Activated T-helper 17 cell treated with anti-CD3 and anti-CD28 coated beads, Interleukin-2, amount 50 U/mL, for 72 hours (primary cell): ENCODE measurements around the gene IGFLR1. TPM values are rescaled to one million over a fixed set of nuclear protein-coding genes. Genes with fewer than 3 reads are reported as not detected.

Experiments
- ATAC-seq: fragments of 150-1000 bp; cut with Tn5 transposase; replicated peaks from 2 replicates; pipeline ENCODE4 v1.10.0; 2021; ENCODE audit warnings: mild to moderate bottlenecking, moderate library complexity
- H3K27ac Mint-ChIP-seq: one replicate; pipeline ENCODE4 v1.8.0; 2022; ENCODE audit warnings: mixed read lengths
- H3K27me3 Mint-ChIP-seq: one replicate; pipeline ENCODE4 v1.8.0; 2022; ENCODE audit warnings: mixed read lengths
- H3K36me3 Mint-ChIP-seq: one replicate; pipeline ENCODE4 v1.8.0; 2022; ENCODE audit warnings: low read depth, mild to moderate bottlenecking, mixed read lengths
- H3K4me1 Mint-ChIP-seq: one replicate; pipeline ENCODE4 v1.8.0; 2022; ENCODE audit warnings: mixed read lengths
- H3K4me3 Mint-ChIP-seq: one replicate; pipeline ENCODE4 v1.8.0; 2022; ENCODE audit warnings: mild to moderate bottlenecking, mixed read lengths
- H3K9me3 Mint-ChIP-seq: one replicate; pipeline ENCODE4 v1.8.0; 2022; ENCODE audit warnings: mixed read lengths
- total RNA-seq, 2 donors: library from RNA; stranded (reverse); gene quantifications; one replicate each; pipeline ENCODE4 v1.2.3, GENCODE V29; 2022

The IGFLR1 gene
- total RNA-seq, 2 donors from 2014 or later, result 42.3 to 153 TPM

GRCh38 chr19:35783469-35784434 lies 41.5 kb upstream of the IGFLR1 start:
- no peaks in the 10 kb centered on the region for H3K36me3 Mint-ChIP-seq
- H3K4me3 Mint-ChIP-seq, result no peak overlapping the region
- no peak overlapping the region for H3K27ac Mint-ChIP-seq
- H3K9me3 Mint-ChIP-seq, result no peaks in the 10 kb centered on the region
- no peaks in the 10 kb centered on the region for H3K27me3 Mint-ChIP-seq
- no peaks in the 10 kb centered on the region for H3K4me1 Mint-ChIP-seq
- ATAC-seq, result no peak

- no peak for ATAC-seq
- H3K27me3 Mint-ChIP-seq, result no peaks in the 10 kb centered on the region
- H3K9me3 Mint-ChIP-seq, result no peaks in the 10 kb centered on the region
- H3K27ac Mint-ChIP-seq, result no peak overlapping the region
- H3K4me1 Mint-ChIP-seq, result no peaks in the 10 kb centered on the region
- H3K4me3 Mint-ChIP-seq, result no peak overlapping the region
- no peaks in the 10 kb centered on the region for H3K36me3 Mint-ChIP-seq
Measured at GRCh38 chr19:35782589-35782988, 40.3 kb upstream of the IGFLR1 start.

- ATAC-seq, result no peak
- Mint-ChIP-seq H3K4me1 (peaks cover 2% of the 10 kb centered on the region), H3K4me3 (no peak overlapping the region), H3K36me3 (no peaks in the 10 kb centered on the region), H3K27ac (no peak overlapping the region), H3K27me3 (no peaks in the 10 kb centered on the region), H3K9me3 (no peaks in the 10 kb centered on the region)
Measured at GRCh38 chr19:35781650-35782049, 39.4 kb upstream of the IGFLR1 start.

GRCh38 chr19:35780717-35781116 lies 38.5 kb upstream of the IGFLR1 start:
- H3K9me3 Mint-ChIP-seq, result no peaks in the 10 kb centered on the region
- H3K4me3 Mint-ChIP-seq, result no peak overlapping the region
- no peak for ATAC-seq
- H3K27me3 Mint-ChIP-seq, result no peaks in the 10 kb centered on the region
- no peak overlapping the region for H3K27ac Mint-ChIP-seq
- H3K36me3 Mint-ChIP-seq, result no peaks in the 10 kb centered on the region
- H3K4me1 Mint-ChIP-seq, result peaks cover 4% of the 10 kb centered on the region

- H3K27ac Mint-ChIP-seq, result no peak overlapping the region
- H3K9me3 Mint-ChIP-seq, result no peaks in the 10 kb centered on the region
- ATAC-seq, result no peak
- peaks cover 4% of the 10 kb centered on the region for H3K4me1 Mint-ChIP-seq
- H3K36me3 Mint-ChIP-seq, result no peaks in the 10 kb centered on the region
- H3K4me3 Mint-ChIP-seq, result no peak overlapping the region
- H3K27me3 Mint-ChIP-seq, result no peaks in the 10 kb centered on the region
Measured at GRCh38 chr19:35780058-35780457, 37.8 kb upstream of the IGFLR1 start.

- Mint-ChIP-seq H3K4me3 (no peak overlapping the region), H3K27ac (peak overlapping the region; percentile 25), H3K36me3 (no peaks in the 10 kb centered on the region), H3K27me3 (no peaks in the 10 kb centered on the region), H3K4me1 (peaks cover 9% of the 10 kb centered on the region), H3K9me3 (no peaks in the 10 kb centered on the region)
- no peak for ATAC-seq
Measured at GRCh38 chr19:35779033-35779432, 36.8 kb upstream of the IGFLR1 start.

GRCh38 chr19:35777961-35778360 lies 35.7 kb upstream of the IGFLR1 start:
- Mint-ChIP-seq H3K4me1 (peaks cover 9% of the 10 kb centered on the region), H3K27me3 (no peaks in the 10 kb centered on the region), H3K27ac (no peak overlapping the region), H3K9me3 (no peaks in the 10 kb centered on the region), H3K36me3 (no peaks in the 10 kb centered on the region), H3K4me3 (no peak overlapping the region)
- no peak for ATAC-seq

GRCh38 chr19:35777086-35777841 lies 35.0 kb upstream of the IGFLR1 start:
- Mint-ChIP-seq H3K27me3 (no peaks in the 10 kb centered on the region), H3K4me1 (peaks cover 9% of the 10 kb centered on the region), H3K9me3 (no peaks in the 10 kb centered on the region), H3K4me3 (peak overlapping the region; percentile 81), H3K27ac (no peak overlapping the region), H3K36me3 (no peaks in the 10 kb centered on the region)
- ATAC-seq, result no peak

GRCh38 chr19:35776102-35776788 lies 34.0 kb upstream of the IGFLR1 start:
- ATAC-seq, result no peak
- H3K27ac Mint-ChIP-seq, result peak overlapping the region; percentile 41
- peak overlapping the region; percentile 81 for H3K4me3 Mint-ChIP-seq
- peaks cover 9% of the 10 kb centered on the region for H3K4me1 Mint-ChIP-seq
- H3K36me3 Mint-ChIP-seq, result no peaks in the 10 kb centered on the region
- no peaks in the 10 kb centered on the region for H3K9me3 Mint-ChIP-seq
- H3K27me3 Mint-ChIP-seq, result no peaks in the 10 kb centered on the region

- H3K4me1 Mint-ChIP-seq, result peaks cover 9% of the 10 kb centered on the region
- H3K36me3 Mint-ChIP-seq, result no peaks in the 10 kb centered on the region
- no peaks in the 10 kb centered on the region for H3K27me3 Mint-ChIP-seq
- peak within 1 kb of the TSS; percentile 81 for H3K4me3 Mint-ChIP-seq
- H3K27ac Mint-ChIP-seq, result peak within 1 kb of the TSS; percentile 41
- H3K9me3 Mint-ChIP-seq, result no peaks in the 10 kb centered on the region
- ATAC-seq, result peak; percentile 97
Measured at GRCh38 chr19:35775298-35776101, 33.2 kb upstream of the IGFLR1 start, which contains the start of gene ARHGAP33. ARHGAP33 (plus strand) TSS chr19:35775564; CDS start chr19:35775659, 95 bp downstream.

GRCh38 chr19:35775046-35775297 lies 32.7 kb upstream of the IGFLR1 start:
- Mint-ChIP-seq H3K27me3 (no peaks in the 10 kb centered on the region), H3K27ac (no peak overlapping the region), H3K36me3 (no peaks in the 10 kb centered on the region), H3K4me1 (peaks cover 9% of the 10 kb centered on the region), H3K4me3 (peak overlapping the region; percentile 81), H3K9me3 (no peaks in the 10 kb centered on the region)
- no peak for ATAC-seq

- H3K27me3 Mint-ChIP-seq, result no peaks in the 10 kb centered on the region
- H3K36me3 Mint-ChIP-seq, result no peaks in the 10 kb centered on the region
- peaks cover 9% of the 10 kb centered on the region for H3K4me1 Mint-ChIP-seq
- no peak for ATAC-seq
- H3K4me3 Mint-ChIP-seq, result peak overlapping the region; percentile 81
- no peaks in the 10 kb centered on the region for H3K9me3 Mint-ChIP-seq
- H3K27ac Mint-ChIP-seq, result no peak overlapping the region
Measured at GRCh38 chr19:35774274-35775045, 32.2 kb upstream of the IGFLR1 start.

- Mint-ChIP-seq H3K27ac (no peak overlapping the region), H3K9me3 (no peaks in the 10 kb centered on the region), H3K4me1 (peaks cover 9% of the 10 kb centered on the region), H3K27me3 (no peaks in the 10 kb centered on the region), H3K4me3 (no peak overlapping the region), H3K36me3 (peaks cover 11% of the 10 kb centered on the region)
- no peak for ATAC-seq
Measured at GRCh38 chr19:35773020-35773806, 31.0 kb upstream of the IGFLR1 start.
